Measurements from ENCODE around the gene MLIP. TPM values are rescaled to one million over a fixed set of nuclear protein-coding genes. Genes with fewer than 3 reads are reported as not detected.

MLIP gene
- total and polyA plus RNA-seq, 2 of the 8 experiments (the other 6 are each of a cell fraction or from before 2014, with no cell fraction given): not detected

DNA sequence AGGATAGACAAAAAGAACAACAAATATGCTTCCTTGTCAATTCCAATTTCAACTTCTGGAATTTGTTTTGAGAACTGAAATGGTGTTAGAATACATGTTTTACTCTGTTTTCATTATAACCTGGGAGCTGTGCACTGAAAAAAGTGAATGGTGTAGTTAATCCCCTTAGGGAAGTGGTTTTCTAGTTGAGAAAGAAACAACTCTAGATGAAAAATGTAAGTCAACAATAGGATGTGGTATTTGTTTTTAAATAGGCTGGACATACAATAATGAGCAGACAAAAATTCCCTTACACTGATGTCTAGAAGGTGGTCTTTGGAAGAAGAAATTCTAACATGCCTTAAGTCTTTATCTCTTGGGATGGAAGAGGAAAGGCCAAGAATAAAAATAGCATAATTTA is 137.1 kb downstream of the MLIP start:
- Histone ChIP-seq H3K14ac (ENCODE audit: insufficient read length) (no peak overlapping the region), H4K5ac (ENCODE audit: insufficient read length, low read depth, low read length) (no peak overlapping the region), H4K8ac (ENCODE audit: extremely low read depth, insufficient read depth, low read length) (no peak overlapping the region), H4K20me1 (replicated peaks in 1 of 2; ENCODE audit: control insufficient read depth in 1 of 2, insufficient read depth in 2 of 2, low read length in 2 of 2) (no peaks in the 10 kb centered on the region), H3K9ac (replicated peaks in 1 of 4; ENCODE audit: extremely low read depth in 1 of 4, low read depth in 3 of 4, low read length in 3 of 4) (no peak overlapping the region), H2AK5ac (ENCODE audit: low read depth, low read length) (no peak overlapping the region), H3K23ac (ENCODE audit: insufficient read length) (no peak overlapping the region), H2AFZ (ENCODE audit: low read length) (no peak overlapping the region), H2BK15ac (ENCODE audit: low read length) (no peak overlapping the region), H3K79me1 (ENCODE audit: low read depth, low read length) (no peaks in the 10 kb centered on the region), H3K27ac (ENCODE audit: low read depth, low read length) (no peak overlapping the region), H2BK5ac (ENCODE audit: low read depth, low read length) (no peak overlapping the region), H3K4ac (replicated peaks; ENCODE audit: insufficient read length, low read depth, low read length) (no peak overlapping the region), H2BK20ac (ENCODE audit: low read length) (no peak overlapping the region), H3K27me3 (replicated peaks in 1 of 4; ENCODE audit: control insufficient read depth in 3 of 4, extremely low read depth in 1 of 4, insufficient read depth in 3 of 4, low read length in 3 of 4) (no peaks in the 10 kb centered on the region), H3K56ac (replicated peaks; ENCODE audit: insufficient read length, low read depth, low read length) (no peak overlapping the region), H3K18ac (ENCODE audit: extremely low read depth, low read length) (no peak overlapping the region), H3K4me3 (ENCODE audit: extremely low read depth in 1 of 4, insufficient read depth in 2 of 4, low read depth in 3 of 4, low read length in 4 of 4) (no peak overlapping the region), H2BK120ac (replicated peaks; ENCODE audit: low read depth, low read length) (no peak overlapping the region), H3K4me2 (ENCODE audit: insufficient read depth in 1 of 2, low read depth in 2 of 2, low read length in 2 of 2) (no peak overlapping the region), H4K91ac (replicated peaks; ENCODE audit: insufficient read length, low read length) (no peak overlapping the region), H3K79me2 (ENCODE audit: control insufficient read depth in 1 of 2, insufficient read depth in 2 of 2, low read length in 2 of 2) (no peaks in the 10 kb centered on the region), H3K36me3 (ENCODE audit: control insufficient read depth in 2 of 4, insufficient read depth in 4 of 4, low read length in 3 of 4) (no peaks in the 10 kb centered on the region), H3K23me2 (ENCODE audit: low read depth, low read length) (no peaks in the 10 kb centered on the region), H2BK12ac (ENCODE audit: low read depth, low read length) (no peak overlapping the region), H3K4me1 (replicated peaks in 1 of 4; ENCODE audit: control insufficient read depth in 3 of 4, insufficient read depth in 4 of 4, low read length in 3 of 4) (no peaks in the 10 kb centered on the region), H3K9me3 (ENCODE audit: insufficient read depth in 2 of 2, low read depth in 1 of 2, low read length in 1 of 2) (no peaks in the 10 kb centered on the region)
- POLR2A ChIA-PET (ENCODE audit: partially characterized antibody): no interaction called here
- DNase-seq (ENCODE audit: low read depth in 1 of 2, low spot score in 2 of 2) (no peak), FAIRE-seq (no peak)
- no peak for TF ChIP-seq HDAC6 (IDR thresholded peaks at IDR 0.05; ENCODE audit: low read depth, low read length)
- no peak for TF ChIP-seq ASH2L (IDR thresholded peaks at IDR 0.05; ENCODE audit: low read length)
- no peak for TF ChIP-seq RNF2 (IDR thresholded peaks at IDR 0.05; ENCODE audit: borderline replicate concordance, low read depth, low read length, missing control alignments, poor library complexity, severe bottlenecking)
- TF ChIP-seq CTCF (IDR thresholded peaks at IDR 0.05; ENCODE audit: control extremely low read depth in 1 of 3, insufficient read depth in 1 of 3, low read depth in 1 of 3, low read length in 3 of 3): no peak
- no peak for TF ChIP-seq EP300 (IDR thresholded peaks at IDR 0.05; ENCODE audit: borderline replicate concordance in 1 of 2, low read depth in 2 of 2, low read length in 2 of 2)
- no peak for TF ChIP-seq MAFK (IDR thresholded peaks at IDR 0.05; ENCODE audit: low read depth, low read length)
- TF ChIP-seq RBBP5 (IDR thresholded peaks at IDR 0.05; ENCODE audit: borderline replicate concordance, low read depth, low read length): no peak
- TF ChIP-seq TAF1 (IDR thresholded peaks at IDR 0.05; ENCODE audit: low read depth, low read length): no peak
- TF ChIP-seq SUZ12 (IDR thresholded peaks at IDR 0.05; ENCODE audit: low read length): no peak
- no peak for TF ChIP-seq KDM1A (IDR thresholded peaks at IDR 0.05; ENCODE audit: borderline replicate concordance, low read length)
- no peak for TF ChIP-seq RXRA (IDR thresholded peaks at IDR 0.05; ENCODE audit: insufficient read depth, low read depth, low read length)
- CTCF ChIA-PET (ENCODE audit: partially characterized antibody): no interaction called here
